GM19468 (cell line): ENCODE measurements around the gene IQGAP3.

Experiments
- ATAC-seq: cut with Tn5 transposase; IDR thresholded peaks from one replicate; pipeline ENCODE4 v1.9.1; 2021; ENCODE audit warnings: mild to moderate bottlenecking, moderate library complexity, moderate number of reproducible peaks; ENCODE audit not compliant: unreplicated experiment; ENCODE audit errors: extremely low read depth

Gene IQGAP3

DNA sequence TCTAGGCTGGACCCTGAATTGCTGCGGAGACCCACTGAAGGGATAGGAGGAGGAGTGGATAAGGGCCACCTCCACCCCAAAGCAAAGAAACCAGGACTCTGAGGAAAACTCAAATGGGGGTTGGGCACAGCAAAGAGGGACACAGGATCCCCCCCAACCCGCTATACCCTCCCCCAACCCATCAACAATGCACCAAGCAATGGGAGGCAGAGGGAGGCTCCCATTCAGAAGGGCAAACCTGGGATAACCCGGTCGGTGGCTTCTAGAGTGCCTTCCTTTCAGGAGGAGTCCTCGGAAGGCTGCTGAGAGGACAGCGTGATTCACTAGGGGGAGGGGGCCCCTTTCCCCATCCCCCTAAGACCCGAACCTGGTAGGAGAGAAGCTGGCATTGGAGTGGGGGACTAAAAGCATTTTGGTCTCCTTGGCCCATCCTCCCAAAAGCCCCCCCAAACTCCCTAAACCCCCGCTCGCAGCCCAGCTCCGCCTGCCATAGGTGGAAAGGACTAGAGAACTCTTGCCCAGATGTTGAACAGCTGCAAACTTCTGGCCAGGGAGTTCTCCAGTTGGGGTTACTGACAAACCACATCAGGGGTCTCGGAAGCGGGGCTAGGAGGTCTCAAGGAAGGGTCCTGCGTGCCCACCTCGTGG is 73.0 kb downstream of the IQGAP3 start:
- ATAC-seq, result no peak

DNA sequence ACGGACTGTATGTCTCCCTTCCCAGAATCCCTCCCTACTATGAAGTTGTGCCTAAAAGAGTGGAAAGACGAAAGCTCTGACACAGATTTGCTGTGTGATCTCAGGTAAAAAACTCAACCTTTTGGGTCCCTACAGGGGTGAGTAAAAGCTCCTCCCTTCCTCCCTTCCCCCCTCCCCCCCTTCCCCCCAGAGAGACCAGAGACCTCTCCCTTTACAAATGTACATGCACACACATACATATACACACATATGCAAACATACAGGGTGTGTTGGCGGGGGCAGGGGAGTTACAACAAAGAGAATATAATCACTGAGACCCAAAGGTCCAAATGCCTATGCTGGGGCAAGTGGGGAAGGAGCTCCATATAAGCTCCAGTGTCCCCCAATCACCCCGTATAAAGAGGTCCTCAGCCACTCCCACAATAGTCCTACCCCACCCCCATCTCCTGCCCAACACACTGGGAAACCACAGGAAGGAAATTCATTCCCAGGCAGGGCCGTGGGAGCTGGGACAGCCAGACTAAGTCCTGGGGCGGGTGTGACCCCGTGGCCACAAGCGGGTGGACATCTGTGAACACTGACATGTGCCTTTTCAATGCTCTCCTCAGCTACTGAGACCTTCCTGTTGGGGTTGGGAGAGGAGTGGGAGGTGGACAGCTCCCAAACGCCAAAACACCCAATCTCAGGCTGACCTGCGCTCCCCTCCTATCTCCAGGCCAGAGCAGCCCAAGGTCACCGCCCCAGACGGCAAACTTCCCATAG is 73.8 kb downstream of the IQGAP3 start:
- no peak for ATAC-seq

DNA sequence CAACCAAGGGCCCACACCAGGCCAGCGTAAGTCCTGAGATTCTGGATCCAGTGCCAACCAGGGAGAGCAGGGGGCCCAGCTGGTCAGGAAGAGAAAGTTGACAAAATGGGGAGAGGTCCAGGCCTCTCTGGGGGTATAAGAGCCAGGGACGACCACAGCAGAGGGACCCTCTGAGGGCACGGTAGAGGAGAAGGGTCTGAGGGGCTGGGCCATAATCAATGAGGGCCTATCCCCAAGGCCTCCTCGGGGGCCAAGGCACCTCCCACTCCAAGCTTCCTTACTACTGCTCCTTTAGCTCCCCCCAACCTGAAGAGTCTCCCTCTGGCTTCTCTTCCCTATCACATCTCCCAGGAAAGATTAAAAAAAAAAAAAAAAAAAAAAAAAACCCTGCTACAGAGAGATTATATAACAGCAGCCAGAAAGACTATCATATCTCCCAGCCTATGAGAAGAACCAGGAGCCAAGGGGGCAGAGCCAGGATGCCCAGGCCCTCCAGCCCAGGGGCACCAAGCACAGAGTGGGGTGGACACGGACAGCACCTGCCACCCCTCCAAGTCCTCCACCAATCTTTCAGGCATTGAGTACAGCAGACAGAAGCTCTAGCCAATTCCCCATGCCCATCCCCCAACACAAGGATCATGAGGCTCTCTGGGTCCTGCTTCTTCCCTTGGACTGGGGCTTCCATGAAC is 74.5 kb downstream of the IQGAP3 start:
- ATAC-seq, result no peak

DNA sequence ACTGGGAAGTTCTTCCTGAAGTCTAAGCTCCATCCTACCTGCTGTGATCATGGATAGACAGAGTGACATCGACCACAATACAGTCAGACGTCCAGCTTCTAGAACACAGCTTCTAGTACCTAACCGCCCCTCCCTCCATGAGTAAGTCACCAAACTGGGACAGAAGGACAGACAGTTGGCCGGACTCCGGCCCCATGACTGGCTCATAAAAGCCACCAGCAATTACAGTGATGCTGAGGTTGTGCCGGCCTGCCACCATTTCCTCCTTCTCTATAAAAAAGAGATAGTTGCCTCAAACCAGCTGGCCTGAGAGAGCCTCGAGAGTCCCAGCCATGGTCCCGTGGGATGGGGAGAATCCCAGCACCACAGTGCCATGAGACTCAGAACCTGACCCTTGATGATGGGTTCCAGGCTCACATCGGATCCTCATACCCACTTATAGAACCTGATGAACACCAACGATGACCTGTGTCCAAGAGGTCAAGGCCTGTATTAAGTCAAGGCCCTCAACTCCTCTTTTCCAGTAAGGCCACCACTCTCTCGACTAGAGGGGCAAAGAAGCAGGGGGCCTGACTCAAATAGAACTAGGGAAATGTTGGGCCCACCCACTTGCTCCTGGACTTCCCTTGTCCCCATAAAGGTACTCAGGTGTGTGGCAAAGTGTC is 75.2 kb downstream of the IQGAP3 start:
- ATAC-seq, result no peak

DNA sequence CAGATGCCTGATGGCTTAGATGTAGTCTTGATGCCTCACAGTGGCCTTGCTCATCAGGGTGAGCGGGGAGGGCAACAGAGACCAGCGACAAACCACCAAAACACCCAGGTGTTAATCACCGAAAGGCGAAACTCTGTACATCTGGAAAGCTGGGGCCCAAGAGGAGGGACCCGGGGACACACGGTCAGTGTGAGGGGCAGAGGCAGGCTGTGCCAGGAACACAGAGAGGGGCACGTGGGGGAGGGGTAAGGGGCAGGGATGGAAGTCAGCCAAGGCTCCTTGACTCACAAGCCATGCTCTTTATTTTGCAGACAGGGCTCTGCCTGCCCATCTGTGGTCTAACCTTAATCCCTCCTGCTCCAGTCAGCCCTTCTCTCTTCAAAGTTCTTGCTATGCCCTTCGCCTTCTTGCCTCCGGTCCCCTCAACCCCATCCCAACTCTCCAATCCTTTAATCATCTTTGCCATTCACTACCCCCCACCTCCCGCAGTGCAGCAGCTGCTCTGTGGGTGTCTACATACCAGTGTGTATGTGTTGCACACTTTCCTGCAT is 76.1 kb downstream of the IQGAP3 start:
- ATAC-seq, result no peak

DNA sequence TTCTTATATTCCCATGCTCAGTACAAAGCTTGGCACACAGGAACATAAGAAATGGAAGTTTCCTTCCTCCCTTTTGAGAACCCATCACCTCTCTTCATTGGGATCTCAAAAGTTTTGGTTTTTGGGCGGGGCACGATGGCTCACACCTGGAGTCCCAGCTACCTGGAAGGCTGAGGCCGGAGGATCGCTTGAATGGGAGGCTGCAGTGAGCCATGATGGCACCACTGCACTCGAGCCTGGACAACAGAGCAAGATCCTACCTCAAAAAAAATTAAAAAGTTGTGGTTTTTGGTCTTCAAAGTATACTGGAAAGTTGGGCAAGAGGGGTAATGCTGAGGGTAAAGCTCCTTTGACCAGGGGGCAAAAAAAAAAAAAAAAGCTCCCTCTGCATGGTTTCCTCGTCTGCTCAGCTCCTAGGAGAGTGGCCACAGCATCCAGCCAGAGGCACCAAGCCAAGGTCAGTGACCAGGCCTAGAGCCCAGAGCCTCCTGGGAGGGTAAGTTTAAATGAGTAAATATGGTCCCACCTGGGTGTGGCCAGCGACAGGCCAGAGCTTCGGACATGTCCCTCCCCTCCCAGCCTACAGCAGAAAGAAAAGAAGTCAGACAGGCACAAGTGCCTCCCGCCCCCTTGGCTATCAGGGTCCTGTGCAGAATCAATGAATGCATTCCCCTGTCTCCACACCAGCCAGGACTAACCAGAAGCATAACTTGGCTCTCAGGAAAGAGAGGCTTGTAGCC is 76.8 kb downstream of the IQGAP3 start:
- ATAC-seq, result no peak

DNA sequence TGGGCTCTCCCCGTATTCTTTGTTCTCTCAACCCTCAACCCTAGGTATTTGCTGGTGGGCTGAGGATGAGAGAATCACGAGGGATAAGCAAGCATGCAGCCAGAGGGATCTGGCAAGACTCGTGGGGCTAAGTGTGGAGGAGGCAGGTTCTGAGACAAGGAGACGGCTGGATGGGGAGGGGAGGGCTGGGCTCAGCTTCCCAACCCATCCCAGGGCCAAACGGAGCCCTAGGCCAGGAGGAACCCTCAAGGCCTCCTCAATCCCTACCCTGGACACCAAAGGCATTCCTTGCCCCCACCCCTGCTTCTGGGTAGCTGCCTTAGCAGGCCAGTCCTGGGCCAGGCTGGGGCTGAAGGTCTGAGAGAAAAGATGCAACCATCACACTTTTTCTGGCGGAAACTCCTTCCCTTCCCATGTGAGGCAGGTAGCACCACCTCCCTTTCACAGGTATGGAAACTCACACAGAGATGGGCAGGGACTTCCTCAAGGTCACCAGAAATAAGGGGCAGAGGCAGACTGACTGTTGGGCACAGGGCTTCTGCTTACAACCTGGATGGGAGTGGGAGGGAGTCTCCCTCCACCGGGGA is 78.0 kb downstream of the IQGAP3 start:
- no peak for ATAC-seq

DNA sequence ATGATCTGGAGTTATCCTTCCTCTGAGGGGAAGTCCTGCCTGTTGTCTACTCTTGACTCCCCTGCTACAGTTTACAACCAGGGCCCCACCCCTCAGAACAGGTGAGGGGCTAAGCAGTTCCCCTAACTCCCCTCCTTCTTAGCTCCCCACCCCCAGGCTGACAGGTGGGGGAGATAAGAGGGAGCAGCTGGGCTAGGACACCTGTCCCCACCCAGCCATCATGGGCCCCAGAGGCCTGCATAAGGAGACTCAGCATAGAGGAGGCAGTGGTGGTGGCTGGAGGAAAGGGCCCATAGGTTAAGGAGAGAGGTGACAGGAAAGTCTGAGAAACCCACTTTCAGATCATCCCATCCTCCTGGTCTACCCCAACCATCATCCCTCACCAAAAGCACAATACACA is 78.6 kb downstream of the IQGAP3 start:
- ATAC-seq, result no peak

DNA sequence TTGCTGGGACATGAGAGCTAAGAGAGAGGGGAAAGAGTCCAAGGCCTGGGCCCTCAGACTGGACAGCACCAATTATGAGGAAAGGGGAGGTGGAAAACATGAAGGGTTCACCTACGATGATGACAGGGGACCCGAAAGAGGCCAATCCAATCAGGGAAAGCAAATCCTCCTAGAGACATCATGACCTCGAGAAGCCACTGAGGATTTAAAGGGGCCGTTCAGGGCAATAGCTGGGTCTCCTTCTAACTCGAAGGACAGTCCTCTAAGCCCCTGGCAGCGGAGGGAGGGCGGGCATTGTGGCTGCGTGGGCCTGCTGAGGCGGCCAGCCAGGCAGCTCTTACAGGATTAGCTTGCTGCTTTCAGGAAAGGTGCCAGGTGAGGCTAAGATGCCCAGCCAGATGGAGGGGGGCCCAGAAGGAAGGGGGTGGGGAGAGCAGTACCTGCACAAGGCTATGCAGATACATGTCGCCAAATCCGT is 79.2 kb downstream of the IQGAP3 start:
- no peak for ATAC-seq

DNA sequence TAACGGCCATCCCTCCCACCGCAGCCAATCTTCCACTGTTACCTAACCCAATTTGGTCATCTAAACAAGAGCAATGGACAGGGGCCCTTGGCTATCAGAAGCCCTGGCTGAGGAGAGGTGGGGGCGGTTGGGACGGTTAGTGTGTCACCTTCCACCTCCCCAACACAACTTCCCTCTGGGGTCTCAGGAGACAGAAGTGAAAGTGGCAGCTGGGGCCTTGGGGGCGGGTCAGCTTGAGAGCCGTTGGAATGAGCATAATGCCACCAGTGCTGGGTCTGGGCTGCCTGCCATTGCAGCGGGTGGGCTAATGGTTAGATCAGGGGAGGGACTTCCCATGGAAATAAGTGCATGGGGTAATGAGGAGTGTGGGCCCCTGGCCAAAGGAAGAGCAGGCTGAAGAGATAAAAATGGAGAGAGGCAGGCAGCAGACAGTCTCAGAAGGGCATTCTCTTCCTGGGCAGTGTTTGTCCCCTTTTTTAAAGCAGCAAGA is 79.7 kb downstream of the IQGAP3 start:
- no peak for ATAC-seq

DNA sequence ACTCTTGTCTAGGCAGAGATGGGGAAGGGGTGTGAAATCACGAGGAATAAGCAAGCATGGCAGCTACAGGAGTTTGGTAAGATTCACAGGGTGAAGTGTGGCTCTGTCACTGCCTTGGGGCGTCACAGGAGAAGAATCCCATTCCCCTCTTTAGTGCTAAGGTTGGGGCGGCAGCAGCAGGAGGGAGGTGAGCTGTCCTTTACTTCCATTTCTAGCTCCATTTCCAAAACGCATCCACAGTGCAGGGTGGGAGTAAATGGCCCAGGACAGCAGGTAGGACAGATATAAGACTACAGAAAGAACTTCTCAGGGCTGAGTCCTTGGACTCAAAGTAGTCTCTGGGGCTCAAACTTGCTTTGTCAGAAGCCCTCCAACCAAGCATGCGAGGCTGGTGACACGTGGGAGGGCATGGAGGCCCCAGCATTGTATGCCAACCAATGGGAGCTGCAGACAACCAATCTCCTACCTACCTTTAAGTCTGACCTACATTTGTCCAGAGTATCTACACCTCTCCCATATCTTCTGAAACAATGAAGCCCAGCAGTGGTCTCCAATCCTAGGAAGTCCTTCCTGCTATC is 80.3 kb downstream of the IQGAP3 start:
- no peak for ATAC-seq

DNA sequence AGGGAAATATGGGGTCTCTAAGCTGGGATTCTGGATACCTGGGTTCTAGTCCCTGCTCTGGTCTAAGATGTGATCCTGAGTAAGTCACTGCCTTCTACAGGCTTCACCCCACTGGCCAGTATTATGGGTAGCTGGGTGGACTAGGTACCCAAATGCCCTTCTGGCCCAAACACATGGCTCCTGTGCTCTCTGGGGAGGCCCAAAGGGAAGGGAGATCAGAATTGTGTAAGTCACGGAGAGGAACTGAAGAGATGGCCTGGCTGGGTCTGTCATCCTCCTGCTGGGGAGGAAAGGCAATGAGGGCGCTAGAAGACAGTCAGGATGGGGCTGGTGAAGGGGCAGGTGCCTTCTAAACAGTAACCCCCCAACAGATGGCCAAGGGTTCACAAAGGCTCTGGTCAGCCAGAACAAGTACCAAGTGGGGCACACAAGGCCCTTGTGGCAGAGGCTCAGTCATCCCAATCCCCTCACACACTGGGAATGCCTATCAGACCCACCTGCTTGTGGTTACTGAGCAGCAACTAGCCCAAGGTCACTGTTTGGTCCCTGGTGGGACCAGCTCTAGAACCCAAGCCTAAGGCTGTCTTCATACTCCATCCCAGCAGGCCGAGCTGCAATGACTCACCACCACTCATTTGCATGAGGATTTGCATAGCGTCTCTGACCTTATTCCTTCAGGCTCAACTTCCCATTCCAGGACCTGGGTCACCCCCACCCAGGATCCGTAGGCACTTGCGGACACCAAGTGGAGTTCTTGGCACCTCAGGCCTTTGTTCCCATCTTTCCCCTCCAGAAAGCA is 81.0 kb downstream of the IQGAP3 start:
- no peak for ATAC-seq

DNA sequence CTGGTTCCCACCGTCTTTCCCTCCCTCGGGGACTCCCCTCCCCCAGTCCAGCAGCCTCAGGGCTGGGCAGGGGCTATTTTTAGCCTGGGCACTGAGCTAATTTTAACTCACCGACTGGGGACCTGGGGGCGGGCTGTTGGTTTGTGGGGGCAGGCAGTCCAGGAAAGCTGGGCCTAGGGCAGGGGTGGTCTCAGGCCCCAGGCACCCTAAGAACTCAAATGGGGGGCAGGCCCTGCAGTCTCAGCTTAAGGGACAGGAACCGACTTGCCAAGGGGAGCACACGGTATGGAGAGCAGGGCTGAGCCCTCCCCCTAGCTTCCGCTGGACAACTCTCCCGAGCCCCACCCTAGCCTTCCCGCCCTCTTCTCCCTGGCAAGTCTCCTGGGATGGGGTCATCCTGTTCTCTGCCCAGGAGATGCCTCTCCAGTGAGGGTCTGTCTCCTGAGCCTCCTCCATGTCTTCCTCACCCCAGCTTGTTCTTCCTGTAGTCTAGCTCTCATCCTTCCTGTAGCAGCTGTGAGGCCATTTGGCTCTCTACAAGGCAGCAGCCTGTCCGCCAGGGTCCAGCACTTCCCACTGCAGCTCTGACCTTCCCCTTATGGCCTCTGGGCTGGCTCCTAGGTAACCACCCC is 81.8 kb downstream of the IQGAP3 start:
- ATAC-seq, result no peak

DNA sequence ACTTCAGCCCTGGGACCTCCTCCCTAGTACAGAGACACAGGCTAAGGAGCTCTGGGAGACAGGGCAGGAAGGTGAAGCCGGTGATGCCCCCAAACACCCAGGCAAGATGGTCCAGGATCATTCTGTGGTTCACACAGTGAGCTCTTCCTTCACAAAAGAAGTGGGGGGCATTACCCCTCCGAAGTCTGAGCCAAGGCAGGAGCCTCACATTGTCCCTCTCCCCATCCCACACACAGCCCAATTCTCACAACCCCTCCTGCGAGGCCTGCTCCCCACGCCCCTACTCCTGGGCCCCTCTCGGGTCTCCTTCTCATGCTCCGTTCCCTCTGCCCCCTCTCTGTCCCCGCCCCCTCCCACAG is 82.5 kb downstream of the IQGAP3 start:
- ATAC-seq, result no peak

DNA sequence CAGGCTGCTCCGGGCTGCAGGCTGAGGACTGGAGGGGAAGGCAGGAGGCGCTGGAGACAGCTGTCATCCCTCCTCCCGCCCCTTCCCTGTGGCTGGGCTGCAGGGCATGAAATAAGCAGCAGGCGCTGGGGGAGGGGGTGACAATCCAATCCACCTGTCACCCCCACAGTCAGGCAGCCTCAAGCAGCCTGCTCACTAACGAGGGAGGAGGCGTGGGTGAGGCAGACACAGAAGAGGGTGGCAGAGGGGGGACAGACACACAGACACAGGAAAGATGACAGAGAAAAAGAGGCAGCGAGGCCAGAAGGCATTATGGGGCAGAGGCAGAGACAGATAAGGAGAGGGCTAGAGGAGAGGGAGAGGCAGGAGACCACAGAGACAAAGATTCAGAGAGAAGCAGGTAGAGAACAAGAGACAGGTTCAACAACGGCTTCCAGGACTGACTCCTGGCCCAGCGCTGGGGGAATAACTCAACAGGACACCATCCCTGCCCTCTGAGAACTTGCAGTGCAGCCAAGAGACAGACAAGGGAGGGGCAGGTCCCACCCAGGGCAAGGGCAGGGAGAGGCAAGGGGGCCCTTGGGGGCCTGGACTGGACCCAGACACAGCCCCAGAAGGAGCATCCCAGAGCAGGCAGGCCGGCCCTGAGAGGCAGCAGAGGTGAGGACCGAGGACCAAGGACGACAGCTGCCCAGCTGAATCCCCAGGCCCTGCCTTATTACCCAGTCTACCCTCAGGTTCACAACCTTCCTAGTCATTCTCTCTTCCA is 83.0 kb downstream of the IQGAP3 start:
- ATAC-seq, result no peak

DNA sequence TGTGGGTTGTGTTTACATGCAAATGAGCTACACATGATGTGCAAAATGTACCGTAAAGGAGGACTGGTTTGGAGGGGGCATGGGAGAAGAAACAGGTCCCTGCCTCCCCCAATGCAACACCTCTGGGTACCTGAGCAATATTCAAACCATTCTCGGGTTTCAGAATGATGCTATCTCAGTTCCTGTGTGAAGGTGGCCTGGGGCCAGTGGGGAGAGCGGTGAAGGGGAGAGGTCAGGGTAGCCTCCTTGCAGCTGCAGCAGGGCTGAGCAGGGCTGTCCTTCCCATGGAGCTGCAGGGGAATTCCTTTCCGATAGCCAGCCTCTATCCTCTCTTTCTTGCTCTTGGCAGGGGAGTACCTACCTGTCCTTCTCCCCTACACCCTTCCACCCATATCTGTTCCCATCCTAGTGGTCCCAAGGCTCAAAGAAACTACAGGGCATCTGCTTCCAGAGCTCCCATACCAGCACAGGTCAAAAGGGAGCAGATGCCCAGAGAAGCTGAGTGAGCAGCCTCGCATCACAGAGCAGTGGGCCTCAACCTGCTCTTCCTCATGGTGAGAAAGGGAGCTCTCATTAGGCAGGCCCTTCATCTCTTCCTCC is 83.7 kb downstream of the IQGAP3 start:
- peak; percentile 45 for ATAC-seq

DNA sequence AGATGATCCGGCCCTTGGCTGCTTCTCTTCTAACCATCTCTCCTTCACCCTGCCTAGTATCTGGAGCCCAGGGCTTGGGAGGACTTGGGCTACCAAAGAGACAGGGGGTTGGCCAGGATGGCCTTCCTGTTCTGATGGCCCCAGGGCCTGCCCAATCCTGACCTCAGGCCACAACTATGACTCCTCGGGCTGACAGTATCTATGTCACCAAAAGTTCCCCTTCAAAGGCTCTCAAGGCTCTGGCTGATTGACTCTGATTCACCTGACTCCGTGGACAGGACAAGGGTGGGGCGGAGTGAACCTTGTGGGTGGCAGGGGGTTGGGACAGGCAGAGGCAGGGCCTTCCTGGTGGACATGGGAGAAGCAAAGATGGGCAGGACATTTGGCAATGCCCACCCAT is 84.5 kb downstream of the IQGAP3 start:
- ATAC-seq, result no peak
